AG08396 (cell line): ENCODE measurements around the gene CMTR1.
"Not testable (repeated sequence)": the region's sequence is repeated elsewhere in the genome, so short reads cannot be mapped to it uniquely, and the experiment has no call there.

Source experiments
- DNase-seq: peaks from one replicate; pipeline ENCODE4 v3.0.0; 2012; ENCODE audit warnings: low spot score, mixed read lengths

CMTR1 gene

GRCh38 chr6:37432916-37433656 is at the start of gene CMTR1:
TSS of gene CMTR1 (plus strand) at chr6:37433221. CDS start at chr6:37435630, 2,409 bp downstream.
- peak; percentile 99 for DNase-seq

GRCh38 chr6:37388578-37388977 is 44.4 kb upstream of the CMTR1 start:
- DNase-seq: no peak

GRCh38 chr6:37389857-37390256 is 43.2 kb upstream of the CMTR1 start:
- no peak for DNase-seq

GRCh38 chr6:37391120-37391519 is 41.9 kb upstream of the CMTR1 start:
- no peak for DNase-seq

- DNase-seq: no peak
These were observed 40.2 kb upstream of the CMTR1 start for GRCh38 chr6:37392821-37393220.

GRCh38 chr6:37393381-37393929 is 39.6 kb upstream of the CMTR1 start:
- no peak for DNase-seq

- DNase-seq: no peak
These were observed 36.3 kb upstream of the CMTR1 start for GRCh38 chr6:37396571-37397180.

- no peak for DNase-seq
These were observed 33.9 kb upstream of the CMTR1 start for GRCh38 chr6:37399131-37399530.

GRCh38 chr6:37399795-37400490 is 33.1 kb upstream of the CMTR1 start:
- DNase-seq: no peak

GRCh38 chr6:37401658-37402057 is 31.4 kb upstream of the CMTR1 start:
- DNase-seq: not testable (repeated sequence)

GRCh38 chr6:37406726-37407341 is 26.2 kb upstream of the CMTR1 start:
- no peak for DNase-seq

- DNase-seq: no peak
These were observed 25.1 kb upstream of the CMTR1 start for GRCh38 chr6:37407948-37408347.

- no peak for DNase-seq
These were observed 23.5 kb upstream of the CMTR1 start for GRCh38 chr6:37409501-37409900.

GRCh38 chr6:37417393-37417792 is 15.6 kb upstream of the CMTR1 start:
- no peak for DNase-seq

- DNase-seq: no peak
These were observed 14.3 kb upstream of the CMTR1 start for GRCh38 chr6:37418722-37419121.

- no peak for DNase-seq
These were observed 6.7 kb upstream of the CMTR1 start for GRCh38 chr6:37426058-37426944.

GRCh38 chr6:37426945-37427510 is 6.0 kb upstream of the CMTR1 start:
- DNase-seq: no peak

GRCh38 chr6:37429352-37429750 is 3.7 kb upstream of the CMTR1 start:
- DNase-seq: no peak

- DNase-seq: no peak
These were observed 468 bp upstream of the CMTR1 start for GRCh38 chr6:37432590-37432915.

- peak; percentile 29 for DNase-seq
These were observed 743 bp downstream of the CMTR1 start for GRCh38 chr6:37433657-37434271.

- no peak for DNase-seq
These were observed 2.4 kb downstream of the CMTR1 start for GRCh38 chr6:37435373-37435772.
